ENCODE results near the gene CCDC149. TPM values are rescaled to one million over a fixed set of nuclear protein-coding genes. Genes with fewer than 3 reads are reported as not detected.

The CCDC149 gene
- total RNA-seq, 1 experiment from 2014 or later = 5.3 TPM

GRCh38 chr4:24858550-24858949, 54.3 kb downstream of the CCDC149 start:
- ChIA-PET CTCF (no interaction called here), POLR2A (no interaction called here), RAD21 (ENCODE audit: low non-redundant PET in 1 of 2, low total read pairs in 2 of 2, uncharacterized antibody in 2 of 2, unreplicated experiment in 2 of 2) (no interaction called here)
- Histone ChIP-seq H4K20me1 (ENCODE audit: insufficient read depth) (no peaks in the 10 kb centered on the region), H3K9me3 (ENCODE audit: control insufficient read depth in 1 of 2, insufficient read depth in 1 of 2, low read depth in 1 of 2, low read length in 2 of 2) (no peaks in the 10 kb centered on the region), H3K9ac (ENCODE audit: low read length) (no peak overlapping the region), H3K36me3 (ENCODE audit: control insufficient read depth in 1 of 2, insufficient read depth in 2 of 2, low read length in 2 of 2) (no peaks in the 10 kb centered on the region), H3K4me2 (ENCODE audit: low read length) (no peak overlapping the region), H3K9me2 (ENCODE audit: insufficient read depth) (no peaks in the 10 kb centered on the region), H3K4me1 (ENCODE audit: control insufficient read depth in 1 of 2, insufficient read depth in 2 of 2, low read length in 2 of 2) (no peaks in the 10 kb centered on the region), H3K27ac (ENCODE audit: low read depth, low read length) (no peak overlapping the region), H3K4me3 (replicated peaks in 1 of 2; ENCODE audit: low read depth in 1 of 2, low read length in 2 of 2) (no peak overlapping the region), H3K27me3 (ENCODE audit: insufficient read depth, low read length) (no peaks in the 10 kb centered on the region), H2AFZ (ENCODE audit: low read depth, low read length, poor library complexity, severe bottlenecking) (no peak overlapping the region), H3K79me2 (ENCODE audit: insufficient read depth, low read length) (no peaks in the 10 kb centered on the region)
- ATAC-seq (no peak), DNase-seq (ENCODE audit: low read depth, low spot score) (no peak)
- no TSS peak for BruUV-seq (replicated peaks)
- intact Hi-C loops (cut with micrococcal nuclease) = no loop called here
- TF ChIP-seq SP1 (IDR thresholded peaks at IDR 0.05; ENCODE audit: low read depth) (no peak), EGR1 (IDR thresholded peaks at IDR 0.05; ENCODE audit: low read depth) (no peak), SIN3A (IDR thresholded peaks at IDR 0.05; ENCODE audit: low read depth) (no peak), ATF3 (IDR thresholded peaks at IDR 0.05) (no peak), RAD21 (IDR thresholded peaks at IDR 0.05; ENCODE audit: low read depth) (no peak), POLR2A (IDR thresholded peaks at IDR 0.05; ENCODE audit: borderline replicate concordance, extremely low read depth, insufficient read depth, insufficient read length) (no peak), ZNF274 (IDR thresholded peaks at IDR 0.05; ENCODE audit: low read depth, low read length) (no peak), EZH2phosphoT487 (IDR thresholded peaks at IDR 0.05; ENCODE audit: borderline replicate concordance) (no peak), ZBTB33 (IDR thresholded peaks at IDR 0.05; ENCODE audit: extremely low read depth, insufficient replicate concordance, low read length) (no peak), POLR2AphosphoS5 (IDR thresholded peaks at IDR 0.05; ENCODE audit: low read depth, low read length) (no peak), CBX3 (IDR thresholded peaks at IDR 0.05; ENCODE audit: low read depth) (no peak), CTCF (IDR thresholded peaks at IDR 0.05 in 2 of 3, conservative IDR thresholded peaks at IDR 0.05 in 1 of 3; ENCODE audit: borderline replicate concordance in 1 of 3, insufficient read depth in 1 of 3, low read depth in 2 of 3, low read length in 2 of 3) (no peak)
